Neural crest cell (in vitro differentiated cells): ENCODE measurements around the gene PDE11A. TPM values are rescaled to one million over a fixed set of nuclear protein-coding genes. Genes with fewer than 3 reads are reported as not detected.

ENCODE experiments used
- DNase-seq: peaks from one replicate; pipeline ENCODE4 v3.0.0; 2021; ENCODE audit warnings: low read depth, mixed read lengths, low spot score
- H3K27ac Mint-ChIP-seq: one replicate; pipeline ENCODE4 v1.8.0; 2021; ENCODE audit warnings: mild to moderate bottlenecking, mixed read lengths; ENCODE audit not compliant: unreplicated experiment
- H3K27me3 Mint-ChIP-seq: 2 replicates; pipeline ENCODE4 v1.8.0; 2021; ENCODE audit warnings: low read depth, mild to moderate bottlenecking, mixed read lengths
- H3K36me3 Mint-ChIP-seq: 2 replicates; pipeline ENCODE4 v1.8.0; 2021; ENCODE audit warnings: low read depth, mild to moderate bottlenecking, mixed read lengths
- H3K4me1 Mint-ChIP-seq: 2 replicates; pipeline ENCODE4 v1.8.0; 2021; ENCODE audit warnings: mixed read lengths
- H3K4me3 Mint-ChIP-seq: one replicate; pipeline ENCODE4 v1.8.0; 2021; ENCODE audit warnings: mild to moderate bottlenecking, mixed read lengths
- H3K9me3 Mint-ChIP-seq: 2 replicates; pipeline ENCODE4 v1.8.0; 2021; ENCODE audit warnings: mixed read lengths
- CTCF ChIP-seq: fragments of 200-600 bp; sonication (generic); conservative IDR thresholded peaks from 2 replicates; pipeline ENCODE4 v1.5.0; 2021; ENCODE audit warnings: antibody characterized with exemption, mild to moderate bottlenecking
- total RNA-seq: library from RNA; stranded (reverse); gene quantifications from 2 replicates; pipeline ENCODE4 v1.2.1, GENCODE V29; 2021

Gene PDE11A
- total RNA-seq, 1 donor from 2014 or later = 0.28 TPM

GRCh38 chr2:178018141-178018540 lies 54.4 kb downstream of the PDE11A start:
- no peak overlapping the region for H3K4me3 Mint-ChIP-seq
- no peaks in the 10 kb centered on the region for H3K27me3 Mint-ChIP-seq
- peaks cover 3% of the 10 kb centered on the region for H3K9me3 Mint-ChIP-seq
- no peak overlapping the region for H3K27ac Mint-ChIP-seq
- DNase-seq = no peak
- H3K36me3 Mint-ChIP-seq = no peaks in the 10 kb centered on the region
- no peak for TF ChIP-seq CTCF
- no peaks in the 10 kb centered on the region for H3K4me1 Mint-ChIP-seq

GRCh38 chr2:178016612-178017011 lies 56.0 kb downstream of the PDE11A start:
- H3K4me1 Mint-ChIP-seq = no peaks in the 10 kb centered on the region
- no peak overlapping the region for H3K27ac Mint-ChIP-seq
- no peaks in the 10 kb centered on the region for H3K27me3 Mint-ChIP-seq
- TF ChIP-seq CTCF = no peak
- H3K9me3 Mint-ChIP-seq = peaks cover 3% of the 10 kb centered on the region
- H3K36me3 Mint-ChIP-seq = no peaks in the 10 kb centered on the region
- no peak overlapping the region for H3K4me3 Mint-ChIP-seq
- DNase-seq = no peak

- no peak for DNase-seq
- TF ChIP-seq CTCF = no peak
- H3K27ac Mint-ChIP-seq = no peak overlapping the region
- H3K9me3 Mint-ChIP-seq = peaks cover 3% of the 10 kb centered on the region
- H3K27me3 Mint-ChIP-seq = no peaks in the 10 kb centered on the region
- H3K4me3 Mint-ChIP-seq = no peak overlapping the region
- H3K4me1 Mint-ChIP-seq = no peaks in the 10 kb centered on the region
- no peaks in the 10 kb centered on the region for H3K36me3 Mint-ChIP-seq
Observed at GRCh38 chr2:178012639-178013038, 59.9 kb downstream of the PDE11A start.

- no peaks in the 10 kb centered on the region for H3K27me3 Mint-ChIP-seq
- no peak for TF ChIP-seq CTCF
- no peaks in the 10 kb centered on the region for H3K9me3 Mint-ChIP-seq
- H3K4me3 Mint-ChIP-seq = no peak overlapping the region
- no peak overlapping the region for H3K27ac Mint-ChIP-seq
- DNase-seq = no peak
- H3K4me1 Mint-ChIP-seq = no peaks in the 10 kb centered on the region
- H3K36me3 Mint-ChIP-seq = no peaks in the 10 kb centered on the region
Observed at GRCh38 chr2:178009813-178010212, 62.8 kb downstream of the PDE11A start.

- peaks cover 4% of the 10 kb centered on the region for H3K27me3 Mint-ChIP-seq
- no peaks in the 10 kb centered on the region for H3K9me3 Mint-ChIP-seq
- H3K4me3 Mint-ChIP-seq = no peak overlapping the region
- no peak overlapping the region for H3K27ac Mint-ChIP-seq
- no peaks in the 10 kb centered on the region for H3K4me1 Mint-ChIP-seq
- DNase-seq = no peak
- no peak for TF ChIP-seq CTCF
- H3K36me3 Mint-ChIP-seq = no peaks in the 10 kb centered on the region
Observed at GRCh38 chr2:178008636-178009289, 63.8 kb downstream of the PDE11A start.

GRCh38 chr2:178006710-178007109 lies 65.9 kb downstream of the PDE11A start:
- no peak overlapping the region for H3K4me3 Mint-ChIP-seq
- no peaks in the 10 kb centered on the region for H3K4me1 Mint-ChIP-seq
- H3K27me3 Mint-ChIP-seq = peaks cover 4% of the 10 kb centered on the region
- no peak for TF ChIP-seq CTCF
- DNase-seq = no peak
- H3K9me3 Mint-ChIP-seq = no peaks in the 10 kb centered on the region
- H3K36me3 Mint-ChIP-seq = no peaks in the 10 kb centered on the region
- H3K27ac Mint-ChIP-seq = no peak overlapping the region
